A673 (cell line): ENCODE data around the gene TMX2. TPM values are rescaled to one million over a fixed set of nuclear protein-coding genes. Genes with fewer than 3 reads are reported as not detected.

Experiments used
- BruUV-seq: library from RNA; stranded (reverse); fragments of 400-500 nt; replicated peaks from 2 replicates; lab custom pipeline; 2021; lab: Mats Ljungman, UMichigan
- CTCF ChIA-PET: fragments of 300-600 bp; sonication (Branson Sonifier 250); formaldehyde crosslinking; loops from one replicate; lab custom pipeline; 2022; ENCODE audit warnings: antibody characterized with exemption; lab: Charles Lee
- POLR2A ChIA-PET: fragments of 300-600 bp; sonication (Branson Sonifier 250); formaldehyde crosslinking; loops from one replicate; lab custom pipeline; 2022; ENCODE audit warnings: antibody characterized with exemption; ENCODE audit not compliant: low non-redundant PET; lab: Charles Lee
- DNase-seq: peaks from one replicate; pipeline ENCODE4 v3.0.0-alpha.2; 2015; ENCODE audit warnings: low spot score
- H3K27ac ChIP-seq: fragments of 200-600 bp; sonication (generic); 2 replicates; pipeline ENCODE4 v1.5.1; 2016; ENCODE audit warnings: mixed run types, low read depth, mild to moderate bottlenecking, mixed read lengths, antibody characterized with exemption, low read length; ENCODE audit not compliant: poor library complexity, severe bottlenecking
- H3K27me3 ChIP-seq: fragments of 200-600 bp; sonication (generic); replicated peaks from 2 replicates; pipeline ENCODE4 v1.6.1; 2017; ENCODE audit warnings: mixed run types, low read depth, mild to moderate bottlenecking, mixed read lengths, antibody characterized with exemption, low read length; ENCODE audit not compliant: insufficient read depth, poor library complexity
- H3K36me3 ChIP-seq: fragments of 200-600 bp; sonication (generic); 2 replicates; pipeline ENCODE4 v1.6.1; 2016; ENCODE audit warnings: mixed run types, mild to moderate bottlenecking, mixed read lengths, antibody characterized with exemption, low read length; ENCODE audit not compliant: insufficient read depth, poor library complexity, severe bottlenecking
- H3K4me1 ChIP-seq: fragments of 200-600 bp; sonication (generic); 2 replicates; pipeline ENCODE4 v1.6.1; 2017; ENCODE audit warnings: mixed run types, mild to moderate bottlenecking, mixed read lengths, antibody characterized with exemption, low read length; ENCODE audit not compliant: insufficient read depth, poor library complexity, severe bottlenecking
- H3K4me3 ChIP-seq: fragments of 200-600 bp; sonication (generic); 2 replicates; pipeline ENCODE4 v1.5.1; 2016; ENCODE audit warnings: low read depth, mixed run types, mild to moderate bottlenecking, mixed read lengths, low read length; ENCODE audit not compliant: poor library complexity, severe bottlenecking
- H3K9me3 ChIP-seq: fragments of 200-600 bp; sonication (generic); 2 replicates; pipeline ENCODE4 v1.6.1; 2016; ENCODE audit warnings: mixed run types, low read depth, mild to moderate bottlenecking, mixed read lengths, antibody characterized with exemption, low read length; ENCODE audit not compliant: poor library complexity, severe bottlenecking
- CTCF ChIP-seq: fragments of 300-800, 200-600 bp; sonication (generic); conservative IDR thresholded peaks from 2 replicates; pipeline ENCODE4 v1.5.1; 2017; ENCODE audit warnings: low read depth, mild to moderate bottlenecking, antibody characterized with exemption, low read length, moderate library complexity, mixed read lengths
- EZH2 ChIP-seq: fragments of 200-600 bp; sonication (generic); IDR thresholded peaks from 2 replicates; pipeline ENCODE4 v1.6.1; 2017; ENCODE audit warnings: borderline replicate concordance, low read depth, mild to moderate bottlenecking, mixed read lengths, antibody characterized with exemption, low read length; ENCODE audit not compliant: poor library complexity, severe bottlenecking
- intact Hi-C: fragments of 100-400 bp; cut with micrococcal nuclease; formaldehyde crosslinking; loops from one replicate; pipeline ENCODE4 v1.10.0; 2022; ENCODE audit not compliant: unreplicated experiment
- total RNA-seq: library from RNA; stranded (reverse); gene quantifications from 2 replicates; pipeline ENCODE4 v1.2.3, GENCODE V29; 2021

TMX2 gene
- total RNA-seq, 1 experiment from 2014 or later = 186 TPM

- BruUV-seq = no TSS peak
- Histone ChIP-seq H3K27ac (no peak overlapping the region), H3K4me3 (no peak overlapping the region), H3K27me3 (no peaks in the 10 kb centered on the region), H3K9me3 (no peaks in the 10 kb centered on the region), H3K4me1 (no peaks in the 10 kb centered on the region), H3K36me3 (peaks cover 81% of the 10 kb centered on the region)
- DNase-seq = no peak
- ChIA-PET POLR2A (no interaction called here), CTCF (no interaction called here)
- TF ChIP-seq CTCF = no peak
- TF ChIP-seq EZH2 = no peak
- intact Hi-C loops = no loop called here
These were observed 12.6 kb upstream of the TMX2 start for GRCh38 chr11:57699813-57700212.

- Histone ChIP-seq H3K4me3 (no peak overlapping the region), H3K27me3 (no peaks in the 10 kb centered on the region), H3K36me3 (peaks cover 78% of the 10 kb centered on the region), H3K27ac (no peak overlapping the region), H3K9me3 (no peaks in the 10 kb centered on the region), H3K4me1 (no peaks in the 10 kb centered on the region)
- intact Hi-C loops = no loop called here
- TF ChIP-seq CTCF (no peak), EZH2 (no peak)
- ChIA-PET CTCF (no interaction called here), POLR2A (interaction anchor here (0.6 kb wide), 1 partner anchor 53 kb away, joined by 3 read pairs; no protein-coding TSS in a partner anchor)
- no peak for DNase-seq
- BruUV-seq = no TSS peak
These were observed 12.0 kb upstream of the TMX2 start for GRCh38 chr11:57700425-57700824.

GRCh38 chr11:57703341-57703740 is 9.1 kb upstream of the TMX2 start:
- ChIA-PET POLR2A (interaction anchor here (0.6 kb wide), 1 partner anchor 74 kb away, joined by 4 read pairs; no protein-coding TSS in a partner anchor), CTCF (no interaction called here)
- BruUV-seq = no TSS peak
- DNase-seq = no peak
- H3K4me1 ChIP-seq = no peaks in the 10 kb centered on the region
- H3K9me3 ChIP-seq = no peaks in the 10 kb centered on the region
- H3K27me3 ChIP-seq = no peaks in the 10 kb centered on the region
- TF ChIP-seq EZH2 (no peak), CTCF (no peak)
- peaks cover 62% of the 10 kb centered on the region for H3K36me3 ChIP-seq
- no peak overlapping the region for H3K27ac ChIP-seq
- H3K4me3 ChIP-seq = no peak overlapping the region
- intact Hi-C loops = no loop called here
